ENCODE results near the gene KMT2C.

GRCh38 chr7:152089183-152089582, 346.6 kb downstream of the KMT2C start:
- TF ChIP-seq CTCF (IDR thresholded peaks at IDR 0.05) (no peak), EP300 (IDR thresholded peaks at IDR 0.05) (no peak), POLR2A (IDR thresholded peaks at IDR 0.05) (no peak)

Data from stomach (tissue), 4 donors.